HEK293 (cell line): Measurements from ENCODE around the gene ARMCX6.
"Not testable (repeated sequence)": the region's sequence is repeated elsewhere in the genome, so short reads cannot be mapped to it uniquely, and the experiment has no call there.

Experiments
- CTCF ChIA-PET: fragments of 350-600 bp; formaldehyde crosslinking; extraction: SDS; loops from one replicate; lab custom pipeline; 2021; ENCODE audit warnings: antibody characterized with exemption; lab: Yijun Ruan, JAX
- POLR2A ChIA-PET: fragments of 300-600 bp; formaldehyde crosslinking; extraction: SDS; loops from one replicate; lab custom pipeline; 2020; ENCODE audit warnings: antibody characterized with exemption, inconsistent platforms; lab: Yijun Ruan, JAX
- H3K27ac ChIP-seq: fragments of 200-500 bp; sonication (Bioruptor generic); 2 replicates; pipeline ENCODE4 v1.5.1; 2014; ENCODE audit warnings: low read depth, low read length, control low read depth, inconsistent platforms; ENCODE audit errors: extremely low read depth
- H3K36me3 ChIP-seq, 2 experiments: fragments of 200-500 bp in 1 of 2; sonication (Bioruptor generic) in 1 of 2; 1 replicate in 1 of 2; 2 replicates in 1 of 2; pipeline ENCODE4 v1.5.1; 2014 to 2017; ENCODE audit warnings: inconsistent platforms in 2 of 2, low read length in 2 of 2; ENCODE audit not compliant: control insufficient read depth in 2 of 2, insufficient read depth in 1 of 2
- H3K4me1 ChIP-seq: fragments of 200-500 bp; sonication (Bioruptor generic); 2 replicates; pipeline ENCODE4 v1.5.1; 2014; ENCODE audit warnings: mild to moderate bottlenecking, low read length, inconsistent platforms; ENCODE audit not compliant: control insufficient read depth, insufficient read depth
- H3K4me3 ChIP-seq: 2 replicates; pipeline ENCODE4 v1.5.1; 2011; ENCODE audit warnings: low read depth, mild to moderate bottlenecking, control low read depth, low read length, moderate library complexity
- H3K9me3 ChIP-seq: fragments of 200-500 bp; sonication (Bioruptor generic); 2 replicates; pipeline ENCODE4 v1.5.1; 2014; ENCODE audit warnings: low read depth, low read length, inconsistent platforms; ENCODE audit not compliant: control insufficient read depth, insufficient read depth
- CTCF ChIP-seq: fragments of 450-650 bp; formaldehyde crosslinking; IDR thresholded peaks from 2 replicates; pipeline ENCODE4 v1.5.1; 2016; ENCODE audit warnings: missing biosample characterization, missing genetic modification characterization
- KLF9 ChIP-seq: fragments of 450-650 bp; formaldehyde crosslinking; IDR thresholded peaks from 2 replicates; pipeline ENCODE4 v1.5.1; 2016; ENCODE audit warnings: missing biosample characterization, missing genetic modification characterization, low read depth
- ZBTB11 ChIP-seq: fragments of 450-650 bp; formaldehyde crosslinking; conservative IDR thresholded peaks from 2 replicates; pipeline ENCODE4 v1.5.1; 2016; ENCODE audit warnings: low read depth, missing biosample characterization, missing genetic modification characterization
- ZFP69B ChIP-seq: fragments of 450-650 bp; formaldehyde crosslinking; IDR thresholded peaks from 2 replicates; pipeline ENCODE4 v1.5.1; 2016; ENCODE audit warnings: missing biosample characterization, missing genetic modification characterization
- ZNF114 ChIP-seq: fragments of 450-650 bp; formaldehyde crosslinking; IDR thresholded peaks from 2 replicates; pipeline ENCODE4 v1.5.0; 2017; ENCODE audit warnings: missing biosample characterization, missing genetic modification characterization
- ZNF169 ChIP-seq: fragments of 450-650 bp; formaldehyde crosslinking; IDR thresholded peaks from 2 replicates; pipeline ENCODE4 v1.5.1; 2016; ENCODE audit warnings: missing biosample characterization, missing genetic modification characterization
- ZNF398 ChIP-seq: fragments of 450-650 bp; formaldehyde crosslinking; IDR thresholded peaks from 2 replicates; pipeline ENCODE4 v1.5.1; 2017; ENCODE audit warnings: missing biosample characterization, missing genetic modification characterization
- ZNF426 ChIP-seq: fragments of 450-650 bp; formaldehyde crosslinking; IDR thresholded peaks from 2 replicates; pipeline ENCODE4 v1.5.1; 2017; ENCODE audit warnings: missing biosample characterization, missing genetic modification characterization, mild to moderate bottlenecking, inconsistent platforms, moderate library complexity
- ZNF529 ChIP-seq: fragments of 450-650 bp; formaldehyde crosslinking; IDR thresholded peaks from 2 replicates; pipeline ENCODE4 v1.5.1; 2017; ENCODE audit warnings: missing genetic modification characterization, missing biosample characterization; ENCODE audit not compliant: insufficient replicate concordance
- ZNF555 ChIP-seq: fragments of 450-650 bp; formaldehyde crosslinking; conservative IDR thresholded peaks from 2 replicates; pipeline ENCODE4 v1.5.1; 2017; ENCODE audit warnings: missing biosample characterization, mild to moderate bottlenecking, missing genetic modification characterization, inconsistent platforms
- ZNF639 ChIP-seq: fragments of 450-650 bp; formaldehyde crosslinking; IDR thresholded peaks from 2 replicates; pipeline ENCODE4 v1.5.1; 2016; ENCODE audit warnings: missing biosample characterization, missing genetic modification characterization
- ZNF654 ChIP-seq: fragments of 450-650 bp; formaldehyde crosslinking; IDR thresholded peaks from 2 replicates; pipeline ENCODE4 v1.5.1; 2016; ENCODE audit warnings: low read depth, missing biosample characterization, missing genetic modification characterization
- ZNF701 ChIP-seq: fragments of 450-650 bp; formaldehyde crosslinking; IDR thresholded peaks from 2 replicates; pipeline ENCODE4 v1.5.1; 2016; ENCODE audit warnings: missing biosample characterization, missing genetic modification characterization
- ZNF76 ChIP-seq: fragments of 450-650 bp; formaldehyde crosslinking; IDR thresholded peaks from 2 replicates; pipeline ENCODE4; 2016; ENCODE audit warnings: low read depth, missing biosample characterization, missing genetic modification characterization, borderline replicate concordance

ARMCX6 gene

GRCh38 chrX:101602077-101602476, 15.7 kb downstream of the ARMCX6 start (continued):
- TF ChIP-seq ZNF76 (tag by site-specific recombination) (no peak), ZBTB11 (tag by site-specific recombination) (no peak), ZFP69B (tag by site-specific recombination) (no peak), ZNF169 (tag by site-specific recombination) (no peak), ZNF426 (tag by site-specific recombination) (no peak), ZNF529 (tag by site-specific recombination) (no peak), ZNF639 (no peak), KLF9 (tag by site-specific recombination) (no peak), ZNF701 (no peak), ZNF114 (tag by site-specific recombination) (no peak), ZNF398 (tag by site-specific recombination) (no peak)

GRCh38 chrX:101599592-101599991, 18.2 kb downstream of the ARMCX6 start:
- H3K27ac ChIP-seq, H3K9me3 ChIP-seq, CTCF ChIA-PET, H3K4me1 ChIP-seq, H3K4me3 ChIP-seq, H3K36me3 ChIP-seq, POLR2A ChIA-PET: not testable (repeated sequence)

GRCh38 chrX:101595739-101596419, 21.9 kb downstream of the ARMCX6 start:
- TF ChIP-seq ZNF654 (tag by site-specific recombination) (peak; percentile 85), ZNF555 (tag by site-specific recombination) (no peak), CTCF (tag by site-specific recombination) (peak; percentile 69)
- TF ChIP-seq, all 188 proteins: peak for 2
- ChIA-PET POLR2A (no interaction called here), CTCF (interaction anchor here (0.6 to 2.9 kb wide), 15 partner anchors 10 to 745 kb away, joined by 3 to 22 read pairs (median 5); no protein-coding TSS in a partner anchor)
- no peak overlapping the region for H3K4me3 ChIP-seq
- no peaks in the 10 kb centered on the region for H3K4me1 ChIP-seq
- no peak overlapping the region for H3K27ac ChIP-seq
- no peaks in the 10 kb centered on the region for H3K36me3 ChIP-seq
- no peaks in the 10 kb centered on the region for H3K9me3 ChIP-seq
